Uterus (tissue), 2 donors: Measurements from ENCODE around the gene TAF15.

Source experiments
- POLR2A ChIP-seq, 2 donors: fragments of 450-650 bp; IDR thresholded peaks; one replicate each; pipeline ENCODE4 v1.6.1; 2016; ENCODE audit warnings: antibody characterized with exemption in 2 of 2, mild to moderate bottlenecking in 1 of 2, moderate library complexity in 1 of 2
- TF ChIP-seq, protein P1 (sequence below), 4 experiments: fragments of 200-600 bp in 2 of 4; fragments of 450-650 bp in 2 of 4; sonication (generic) in 2 of 4; IDR thresholded peaks; one replicate each; pipeline ENCODE4 v1.5.1; 2016 to 2019; ENCODE audit warnings: antibody characterized with exemption in 4 of 4, mild to moderate bottlenecking in 2 of 4, moderate library complexity in 1 of 4

DNA sequence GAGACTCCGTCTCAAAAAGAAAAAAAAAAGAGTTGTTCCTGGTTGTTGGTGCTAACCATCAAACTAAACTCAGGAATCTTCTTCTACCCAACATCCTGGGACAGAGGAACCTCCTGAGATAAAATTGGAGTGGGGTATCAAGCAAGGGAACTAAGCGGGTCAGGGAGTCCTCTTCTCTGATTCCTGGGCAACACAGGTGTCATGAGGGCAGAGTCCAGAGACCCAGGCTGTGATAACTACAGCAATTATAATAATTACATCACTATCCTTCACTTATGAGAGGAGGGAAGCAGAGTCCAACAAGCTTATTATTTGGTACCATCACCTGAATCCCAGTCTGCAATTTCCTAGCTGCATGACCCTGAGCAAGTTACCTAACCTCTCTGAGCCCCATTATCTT is 40.5 kb upstream of the TAF15 start:
- TF ChIP-seq, protein P1, sequence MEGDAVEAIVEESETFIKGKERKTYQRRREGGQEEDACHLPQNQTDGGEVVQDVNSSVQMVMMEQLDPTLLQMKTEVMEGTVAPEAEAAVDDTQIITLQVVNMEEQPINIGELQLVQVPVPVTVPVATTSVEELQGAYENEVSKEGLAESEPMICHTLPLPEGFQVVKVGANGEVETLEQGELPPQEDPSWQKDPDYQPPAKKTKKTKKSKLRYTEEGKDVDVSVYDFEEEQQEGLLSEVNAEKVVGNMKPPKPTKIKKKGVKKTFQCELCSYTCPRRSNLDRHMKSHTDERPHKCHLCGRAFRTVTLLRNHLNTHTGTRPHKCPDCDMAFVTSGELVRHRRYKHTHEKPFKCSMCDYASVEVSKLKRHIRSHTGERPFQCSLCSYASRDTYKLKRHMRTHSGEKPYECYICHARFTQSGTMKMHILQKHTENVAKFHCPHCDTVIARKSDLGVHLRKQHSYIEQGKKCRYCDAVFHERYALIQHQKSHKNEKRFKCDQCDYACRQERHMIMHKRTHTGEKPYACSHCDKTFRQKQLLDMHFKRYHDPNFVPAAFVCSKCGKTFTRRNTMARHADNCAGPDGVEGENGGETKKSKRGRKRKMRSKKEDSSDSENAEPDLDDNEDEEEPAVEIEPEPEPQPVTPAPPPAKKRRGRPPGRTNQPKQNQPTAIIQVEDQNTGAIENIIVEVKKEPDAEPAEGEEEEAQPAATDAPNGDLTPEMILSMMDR (IDR thresholded peaks at IDR 0.05) = no peak
- no peak for TF ChIP-seq POLR2A (IDR thresholded peaks at IDR 0.05)
